ENCODE data around the gene ATP2A2. TPM values are rescaled to one million over a fixed set of nuclear protein-coding genes. Genes with fewer than 3 reads are reported as not detected.

ATP2A2 gene
- total RNA-seq, 4 donors from 2014 or later, result 170 to 231 (median 177) TPM

- no peaks in the 10 kb centered on the region for H3K9me3 ChIP-seq
- peaks cover 3 to 8% (median 5%) of the 10 kb centered on the region in 4 donors for H3K36me3 ChIP-seq
- no peak for TF ChIP-seq POLR2A (IDR thresholded peaks at IDR 0.05; ENCODE audit: low read depth)
- TF ChIP-seq CTCF (IDR thresholded peaks at IDR 0.05), result no peak
- TF ChIP-seq POLR2AphosphoS5 (IDR thresholded peaks at IDR 0.05), result no peak
- no peak for TF ChIP-seq EP300 (IDR thresholded peaks at IDR 0.05)
- intact Hi-C loops (cut with DNase I), result no loop called here
- no peaks in the 10 kb centered on the region for H3K27me3 ChIP-seq
- 79% methylated on average over 7 of the region's 7 CpGs for WGBS
- H3K4me3 ChIP-seq, result no peak overlapping the region
- peak overlapping the region in 1 of 4 donors; percentile 70 for H3K27ac ChIP-seq (replicated peaks in 1 of 4)
- DNase-seq (ENCODE audit: extremely low spot score), result no peak
- peaks cover 0 to 31% (median 19%) of the 10 kb centered on the region in 4 donors for H3K4me1 ChIP-seq
These were observed 84.7 kb downstream of the ATP2A2 start for GRCh38 chr12:110365489-110366320.

- no peak for DNase-seq (ENCODE audit: extremely low spot score)
- no peak overlapping the region for H3K4me3 ChIP-seq
- peaks cover 5 to 16% (median 13%) of the 10 kb centered on the region in 4 donors for H3K36me3 ChIP-seq
- WGBS, result 63% methylated on average over 10 of the region's 13 CpGs
- H3K9me3 ChIP-seq, result no peaks in the 10 kb centered on the region
- H3K27me3 ChIP-seq, result no peaks in the 10 kb centered on the region
- no peak for TF ChIP-seq POLR2AphosphoS5 (IDR thresholded peaks at IDR 0.05)
- intact Hi-C loops (cut with DNase I), result no loop called here
- H3K4me1 ChIP-seq, result peaks cover 0 to 39% (median 27%) of the 10 kb centered on the region in 4 donors
- H3K27ac ChIP-seq (replicated peaks in 1 of 4), result peak overlapping the region; percentile 52 to 70 (median 54)
These were observed 85.5 kb downstream of the ATP2A2 start for GRCh38 chr12:110366321-110367142.

- WGBS, result 54% methylated on average over 10 of the region's 15 CpGs
- H3K27ac ChIP-seq (replicated peaks in 1 of 4), result peak overlapping the region; percentile 52 to 70 (median 54)
- H3K9me3 ChIP-seq, result no peaks in the 10 kb centered on the region
These were observed 86.3 kb downstream of the ATP2A2 start for GRCh38 chr12:110367181-110367864.

GRCh38 chr12:110369992-110370391 lies 88.9 kb downstream of the ATP2A2 start:
- intact Hi-C loops (cut with DNase I), result no loop called here
- H3K9me3 ChIP-seq, result no peaks in the 10 kb centered on the region
- peaks cover 14 to 50% (median 43%) of the 10 kb centered on the region in 4 donors for H3K36me3 ChIP-seq

More at GRCh38 chr12:110367181-110367864, 86.3 kb downstream of the ATP2A2 start:
- Histone ChIP-seq H3K4me3 (no peak overlapping the region), H3K4me1 (peaks cover 0 to 47% (median 35%) of the 10 kb centered on the region in 4 donors), H3K36me3 (peaks cover 11 to 24% (median 21%) of the 10 kb centered on the region in 4 donors), H3K27me3 (no peaks in the 10 kb centered on the region)
- DNase-seq (ENCODE audit: extremely low spot score), result no peak
- TF ChIP-seq POLR2A (IDR thresholded peaks at IDR 0.05; ENCODE audit: low read depth), result no peak
- TF ChIP-seq CTCF (IDR thresholded peaks at IDR 0.05), result no peak
- TF ChIP-seq EP300 (IDR thresholded peaks at IDR 0.05), result no peak
- peak in 1 of 2 donors; percentile 49 for TF ChIP-seq POLR2AphosphoS5 (IDR thresholded peaks at IDR 0.05)
- intact Hi-C loops (cut with DNase I), result no loop called here

More at GRCh38 chr12:110369992-110370391, 88.9 kb downstream of the ATP2A2 start:
- H3K27ac ChIP-seq (replicated peaks in 1 of 4), result no peak overlapping the region
- 98% methylated on average over 8 of the region's 8 CpGs for WGBS
- H3K4me3 ChIP-seq, result no peak overlapping the region
- H3K4me1 ChIP-seq, result peaks cover 12 to 71% (median 55%) of the 10 kb centered on the region in 4 donors
- TF ChIP-seq POLR2A (IDR thresholded peaks at IDR 0.05; ENCODE audit: low read depth) (no peak), CTCF (IDR thresholded peaks at IDR 0.05) (no peak)
- DNase-seq (ENCODE audit: extremely low spot score), result no peak
- no peaks in the 10 kb centered on the region for H3K27me3 ChIP-seq
